Glutamatergic neuron (in vitro differentiated cells): ENCODE data around the gene RBM18. TPM values are rescaled to one million over a fixed set of nuclear protein-coding genes. Genes with fewer than 3 reads are reported as not detected.

ENCODE experiments used
- DNase-seq: peaks from one replicate; pipeline ENCODE4 v3.0.0; 2022
- H3K27ac Mint-ChIP-seq: one replicate; pipeline ENCODE4 v1.8.0; 2020; ENCODE audit warnings: mild to moderate bottlenecking, mixed read lengths, inconsistent platforms; ENCODE audit not compliant: unreplicated experiment
- H3K27me3 Mint-ChIP-seq: one replicate; pipeline ENCODE4 v1.8.0; 2020; ENCODE audit warnings: mild to moderate bottlenecking, moderate library complexity, mixed read lengths, inconsistent platforms; ENCODE audit not compliant: unreplicated experiment
- H3K36me3 Mint-ChIP-seq: one replicate; pipeline ENCODE4 v1.8.0; 2020; ENCODE audit warnings: mild to moderate bottlenecking, mixed read lengths, inconsistent platforms; ENCODE audit not compliant: unreplicated experiment
- H3K4me1 Mint-ChIP-seq: one replicate; pipeline ENCODE4 v1.8.0; 2020; ENCODE audit warnings: mild to moderate bottlenecking, low read depth, mixed read lengths, inconsistent platforms; ENCODE audit not compliant: unreplicated experiment
- H3K4me3 Mint-ChIP-seq: one replicate; pipeline ENCODE4 v1.8.0; 2020; ENCODE audit warnings: mild to moderate bottlenecking, mixed read lengths, inconsistent platforms; ENCODE audit not compliant: unreplicated experiment
- H3K9me3 Mint-ChIP-seq: one replicate; pipeline ENCODE4 v1.8.0; 2020; ENCODE audit warnings: mild to moderate bottlenecking, moderate library complexity, mixed read lengths, inconsistent platforms; ENCODE audit not compliant: unreplicated experiment
- CTCF ChIP-seq: fragments of 200-600 bp; sonication (generic); IDR thresholded peaks from one replicate; pipeline ENCODE4 v1.5.0; 2021; ENCODE audit not compliant: partially characterized antibody, unreplicated experiment
- total RNA-seq: library from RNA; stranded (reverse); fragmentation: NEBNext Ultra II Directional; extraction: Animal tissue kit (Norgen Biotek cat#: 25700); gene quantifications from one replicate; pipeline ENCODE4 v1.2.1, GENCODE V29; 2021; ENCODE audit not compliant: unreplicated experiment

RBM18 gene
- total RNA-seq, 1 donor from 2014 or later = 27.3 TPM

DNA sequence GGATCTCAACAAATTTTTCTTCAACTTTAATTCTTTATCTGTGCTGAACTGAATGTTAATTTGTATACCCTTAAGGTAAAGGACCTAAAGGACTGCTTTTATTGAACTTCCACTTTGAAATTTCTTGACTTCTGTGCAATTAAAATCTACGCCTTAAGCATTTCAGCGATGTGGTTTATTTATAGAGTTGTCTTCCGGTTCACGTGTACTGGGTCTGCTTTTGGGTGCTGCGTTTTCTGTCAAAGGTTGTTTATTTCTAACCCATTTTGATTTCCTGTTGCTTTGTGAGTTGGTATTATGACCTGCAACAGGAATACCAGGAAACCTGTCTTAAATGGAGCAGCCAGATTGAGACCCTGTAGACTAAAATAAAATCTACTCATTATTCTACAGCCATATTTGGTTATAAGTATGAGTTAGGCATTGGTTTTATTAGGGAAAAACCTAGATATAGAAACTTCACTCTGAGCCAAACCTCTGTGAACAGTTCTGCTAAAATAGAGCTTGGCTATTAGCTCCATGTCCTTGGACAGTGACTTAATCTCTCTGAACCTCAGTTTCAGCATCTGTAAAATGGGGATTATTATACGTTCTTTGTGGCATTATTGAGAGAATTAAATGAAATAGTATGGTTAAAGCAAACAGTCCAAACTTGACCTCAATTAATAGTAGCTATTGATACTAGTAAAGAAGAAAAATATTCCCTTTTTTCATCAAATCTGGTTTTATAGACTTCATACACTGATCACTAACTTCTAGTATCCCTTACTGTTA lies 3.6 kb upstream of the RBM18 start:
- Mint-ChIP-seq H3K27ac (no peak overlapping the region), H3K9me3 (peaks cover 6% of the 10 kb centered on the region), H3K4me3 (no peak overlapping the region), H3K4me1 (peaks cover 7% of the 10 kb centered on the region), H3K27me3 (peaks cover 4% of the 10 kb centered on the region), H3K36me3 (no peaks in the 10 kb centered on the region)
- no peak for DNase-seq
- no peak for TF ChIP-seq CTCF

DNA sequence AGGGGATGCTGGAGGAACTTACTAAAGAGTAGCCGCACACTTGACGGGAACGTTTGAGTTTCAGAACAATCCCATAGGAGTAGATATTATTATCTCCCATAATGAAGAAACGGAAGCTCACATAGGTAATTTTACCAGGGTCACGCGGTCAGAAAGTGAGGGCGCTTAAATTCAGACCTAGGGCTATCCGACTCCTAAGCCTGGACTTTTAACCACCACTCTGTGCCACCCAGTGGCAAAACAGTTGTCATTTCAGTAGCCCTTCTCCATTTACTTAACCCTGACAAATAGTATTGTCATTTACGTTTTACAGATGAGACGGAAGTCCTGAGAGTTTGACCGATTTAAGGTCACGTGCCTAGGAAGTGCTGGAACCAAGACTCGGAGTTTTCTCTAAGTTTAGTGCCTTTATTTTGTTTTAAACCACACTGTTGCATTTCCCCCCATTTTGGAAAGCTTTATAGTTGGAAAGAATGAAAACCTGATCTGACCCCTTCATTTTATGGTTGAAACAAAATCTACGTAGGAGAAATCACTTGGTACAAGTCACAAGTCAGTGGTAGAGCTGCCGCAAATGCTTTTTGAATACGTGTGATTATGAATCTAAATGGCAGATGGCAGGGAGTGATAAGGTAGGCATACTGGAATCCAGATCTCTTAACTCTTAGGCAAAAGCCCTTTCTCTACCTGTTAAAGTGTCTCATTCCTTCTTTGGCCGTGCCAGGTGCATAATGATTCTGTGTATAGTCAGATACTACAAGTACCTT lies 692 bp upstream of the RBM18 start:
- Mint-ChIP-seq H3K9me3 (peaks cover 6% of the 10 kb centered on the region), H3K27ac (peak overlapping the region; percentile 87), H3K4me3 (peak overlapping the region; percentile 96), H3K36me3 (no peaks in the 10 kb centered on the region), H3K4me1 (peaks cover 9% of the 10 kb centered on the region), H3K27me3 (peaks cover 4% of the 10 kb centered on the region)
- no peak for DNase-seq
- TF ChIP-seq CTCF = no peak

DNA sequence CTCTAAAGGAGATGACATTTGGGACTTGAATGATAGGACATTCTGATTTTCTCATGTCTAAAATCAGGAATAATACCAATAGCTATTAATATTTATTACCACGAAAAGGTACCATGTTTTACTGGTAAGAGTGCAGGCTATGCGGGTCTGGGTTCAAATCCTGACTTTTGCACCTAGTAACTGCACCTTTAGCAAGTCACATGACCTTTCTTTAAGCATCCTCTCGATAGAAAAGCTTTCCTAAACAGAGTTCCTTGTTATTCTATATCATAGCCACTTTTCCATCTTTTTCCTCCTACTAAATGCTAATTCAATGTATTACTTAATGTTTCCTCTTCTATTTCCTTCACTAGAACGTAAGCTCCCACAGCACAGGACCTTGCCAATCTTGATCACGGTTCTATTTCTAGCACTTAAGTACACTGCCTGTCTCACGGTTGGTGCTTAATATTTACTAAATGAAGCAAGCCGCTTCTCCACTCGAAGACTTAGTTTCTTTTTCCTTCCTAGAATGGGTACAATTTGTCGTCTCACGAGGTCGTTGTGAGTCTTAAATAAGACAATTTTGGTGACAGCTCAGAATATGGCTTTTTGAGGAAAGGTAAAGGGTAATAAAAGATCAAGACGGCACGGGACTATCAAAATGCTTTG lies 816 bp downstream of the RBM18 start:
- Mint-ChIP-seq H3K27me3 (peaks cover 4% of the 10 kb centered on the region), H3K36me3 (no peaks in the 10 kb centered on the region), H3K4me3 (peak overlapping the region; percentile 96), H3K4me1 (peaks cover 9% of the 10 kb centered on the region), H3K27ac (peak overlapping the region; percentile 87), H3K9me3 (peaks cover 6% of the 10 kb centered on the region)
- DNase-seq = no peak
- TF ChIP-seq CTCF = no peak

DNA sequence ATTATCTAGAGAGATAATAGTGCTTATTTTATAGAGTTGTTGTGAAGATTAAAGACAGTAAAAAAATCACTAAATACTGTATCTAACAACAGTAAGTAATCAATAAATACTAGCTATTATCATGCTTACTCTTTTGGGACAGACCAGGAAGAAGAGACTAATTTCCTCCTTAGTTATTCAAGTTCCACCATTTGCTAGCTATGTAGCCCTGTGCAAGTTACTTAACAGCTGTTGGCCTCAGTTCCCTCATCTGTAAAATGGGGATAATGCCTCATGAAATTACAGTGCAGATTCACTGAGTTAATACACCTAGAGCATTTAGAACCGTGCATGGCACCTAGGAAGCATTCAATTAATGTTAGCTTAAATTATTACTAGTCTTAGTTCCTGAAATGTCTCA lies 2.6 kb downstream of the RBM18 start:
- H3K27me3 Mint-ChIP-seq = peaks cover 4% of the 10 kb centered on the region
- H3K9me3 Mint-ChIP-seq = peaks cover 6% of the 10 kb centered on the region
- no peak overlapping the region for H3K27ac Mint-ChIP-seq
- H3K4me3 Mint-ChIP-seq = no peak overlapping the region
- no peaks in the 10 kb centered on the region for H3K36me3 Mint-ChIP-seq
- H3K4me1 Mint-ChIP-seq = peaks cover 9% of the 10 kb centered on the region
- no peak for DNase-seq
- no peak for TF ChIP-seq CTCF

DNA sequence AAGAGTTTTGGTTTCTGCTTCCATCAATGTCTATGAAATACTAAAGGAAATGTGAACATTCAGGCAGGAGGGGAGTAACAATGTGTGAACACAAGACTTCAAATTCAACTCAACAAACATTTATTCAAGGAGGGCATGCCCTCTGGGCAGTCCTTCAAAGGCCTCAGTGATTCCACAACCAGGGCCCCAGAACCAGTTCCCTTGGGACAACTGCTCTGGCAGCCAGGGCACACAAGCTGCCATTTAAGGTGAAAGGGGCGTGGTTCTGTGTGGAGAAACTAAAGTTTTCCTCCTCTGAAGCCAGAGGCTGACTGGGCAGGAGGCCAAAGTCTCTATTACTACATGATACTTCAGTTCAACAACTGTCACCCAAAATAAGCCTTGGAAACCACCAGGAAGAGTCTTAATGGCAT lies 3.2 kb downstream of the RBM18 start:
- H3K27ac Mint-ChIP-seq = no peak overlapping the region
- DNase-seq = no peak
- no peaks in the 10 kb centered on the region for H3K36me3 Mint-ChIP-seq
- TF ChIP-seq CTCF = no peak
- peaks cover 6% of the 10 kb centered on the region for H3K9me3 Mint-ChIP-seq
- H3K27me3 Mint-ChIP-seq = peaks cover 4% of the 10 kb centered on the region
- peaks cover 9% of the 10 kb centered on the region for H3K4me1 Mint-ChIP-seq
- no peak overlapping the region for H3K4me3 Mint-ChIP-seq
